NCI-H226 (cell line): ENCODE measurements around the gene KRT85.

Source experiments
- DNase-seq: peaks from one replicate; pipeline ENCODE4 v3.0.0-alpha.2; 2015

KRT85 gene

GRCh38 chr12:52394836-52395405 lies 27.6 kb upstream of the KRT85 start:
- DNase-seq = no peak

- DNase-seq = no peak
These were observed 25.3 kb upstream of the KRT85 start for GRCh38 chr12:52392465-52393007.

GRCh38 chr12:52391618-52392002 lies 24.3 kb upstream of the KRT85 start:
- DNase-seq = no peak

GRCh38 chr12:52390739-52391617 lies 23.7 kb upstream of the KRT85 start:
- peak; percentile 25 for DNase-seq

- peak; percentile 61 for DNase-seq
These were observed 22.3 kb upstream of the KRT85 start for GRCh38 chr12:52389313-52390207.

GRCh38 chr12:52387859-52388258 lies 20.6 kb upstream of the KRT85 start:
- DNase-seq = no peak

GRCh38 chr12:52385226-52385702 lies 18.0 kb upstream of the KRT85 start, which contains the start of gene KRT84:
Gene KRT84 (minus strand): TSS chr12:52385652. CDS start chr12:52385585, 67 bp downstream.
- DNase-seq = no peak

- no peak for DNase-seq
These were observed 16.1 kb upstream of the KRT85 start for GRCh38 chr12:52383331-52383730.

- DNase-seq = no peak
These were observed 15.6 kb upstream of the KRT85 start for GRCh38 chr12:52382854-52383253.

- no peak for DNase-seq
These were observed 13.9 kb upstream of the KRT85 start for GRCh38 chr12:52381206-52381605.

- peak; percentile 41 for DNase-seq
These were observed 13.0 kb upstream of the KRT85 start for GRCh38 chr12:52380271-52380694.

- no peak for DNase-seq
These were observed 12.3 kb upstream of the KRT85 start for GRCh38 chr12:52379536-52379935.

- DNase-seq = no peak
These were observed 10.8 kb upstream of the KRT85 start for GRCh38 chr12:52378091-52378490.

GRCh38 chr12:52377266-52377665 lies 10.0 kb upstream of the KRT85 start:
- no peak for DNase-seq

GRCh38 chr12:52372216-52373154 lies 5.2 kb upstream of the KRT85 start:
- peak; percentile 82 for DNase-seq

- no peak for DNase-seq
These were observed 4.4 kb upstream of the KRT85 start for GRCh38 chr12:52371716-52372115.

GRCh38 chr12:52370926-52371608 lies 3.8 kb upstream of the KRT85 start:
- DNase-seq = no peak

GRCh38 chr12:52369809-52370208 lies 2.5 kb upstream of the KRT85 start:
- no peak for DNase-seq

GRCh38 chr12:52369211-52369610 lies 1.9 kb upstream of the KRT85 start:
- DNase-seq = no peak

GRCh38 chr12:52368508-52368907 lies 1.2 kb upstream of the KRT85 start:
- no peak for DNase-seq

- DNase-seq = no peak
These were observed 595 bp upstream of the KRT85 start for GRCh38 chr12:52367876-52368275.
